CD4-positive, alpha-beta memory T cell (primary cell): Measurements from ENCODE around the gene ZNF761. TPM values are rescaled to one million over a fixed set of nuclear protein-coding genes. Genes with fewer than 3 reads are reported as not detected.
A peak's percentile ranks its signal among the peaks of the same experiment; 100 is the strongest.
"Not testable (repeated sequence)": the region's sequence is repeated elsewhere in the genome, so short reads cannot be mapped to it uniquely, and the experiment has no call there.

Source experiments
- CTCF ChIA-PET: fragments of 350-600 bp; sonication (Branson Sonifier 250); formaldehyde crosslinking; loops from one replicate; lab custom pipeline; 2021; ENCODE audit warnings: inconsistent platforms; ENCODE audit not compliant: partially characterized antibody; lab: Charles Lee
- POLR2A ChIA-PET: fragments of 350-600 bp; sonication (Branson Sonifier 250); formaldehyde crosslinking; loops from one replicate; lab custom pipeline; 2021; ENCODE audit not compliant: partially characterized antibody; lab: Charles Lee
- DNase-seq, 5 donors: peaks; one replicate each; pipeline versions ENCODE4 v3.0.0 to v3.0.0-alpha.2; 2020 to 2022; ENCODE audit warnings: mixed read lengths in 1 of 5
- H3K27ac ChIP-seq: one replicate; pipeline ENCODE4 v1.7.0; 2013; ENCODE audit warnings: low read depth, low read length
- H3K27me3 ChIP-seq: 2 replicates; pipeline ENCODE4 v1.7.0; 2013; ENCODE audit warnings: mild to moderate bottlenecking, low read length, moderate library complexity; ENCODE audit not compliant: insufficient read depth
- H3K36me3 ChIP-seq: 2 replicates; pipeline ENCODE4 v1.7.0; 2013; ENCODE audit warnings: mild to moderate bottlenecking, low read length, moderate library complexity; ENCODE audit not compliant: insufficient read depth
- H3K4me1 ChIP-seq: 2 replicates; pipeline ENCODE4 v1.7.0; 2013; ENCODE audit warnings: mild to moderate bottlenecking, low read length, moderate library complexity; ENCODE audit not compliant: insufficient read depth
- H3K4me3 ChIP-seq, 2 donors: one replicate each; pipeline ENCODE4 v1.7.0; 2013; ENCODE audit warnings: low read length in 2 of 2, mild to moderate bottlenecking in 1 of 2
- H3K9me3 ChIP-seq, 2 donors: one replicate each; pipeline ENCODE4 v1.7.0; 2013; ENCODE audit warnings: low read length in 2 of 2, control low read depth in 1 of 2; ENCODE audit not compliant: control insufficient read depth in 1 of 2
- H3K27ac Mint-ChIP-seq, 7 donors: one replicate each; pipeline ENCODE4 v1.8.0; 2020 to 2021; ENCODE audit warnings: mixed read lengths in 7 of 7, mild to moderate bottlenecking in 6 of 7, inconsistent platforms in 3 of 7, moderate library complexity in 3 of 7
- H3K27me3 Mint-ChIP-seq, 2 donors: one replicate each; pipeline ENCODE4 v1.8.0; 2020 to 2021; ENCODE audit warnings: mixed read lengths in 2 of 2
- H3K36me3 Mint-ChIP-seq, 2 donors: one replicate each; pipeline ENCODE4 v1.8.0; 2020 to 2021; ENCODE audit warnings: mixed read lengths in 2 of 2, inconsistent platforms in 1 of 2, mild to moderate bottlenecking in 1 of 2
- H3K4me1 Mint-ChIP-seq, 4 donors: one replicate each; pipeline ENCODE4 v1.8.0; 2020 to 2021; ENCODE audit warnings: mixed read lengths in 4 of 4, mild to moderate bottlenecking in 1 of 4
- H3K4me3 Mint-ChIP-seq, 8 donors: one replicate each; pipeline ENCODE4 v1.8.0; 2020 to 2021; ENCODE audit warnings: mixed read lengths in 8 of 8, mild to moderate bottlenecking in 7 of 8, moderate library complexity in 6 of 8, inconsistent platforms in 3 of 8
- H3K9me3 Mint-ChIP-seq, 8 donors: one replicate each; pipeline ENCODE4 v1.8.0; 2020 to 2021; ENCODE audit warnings: mixed read lengths in 8 of 8, mild to moderate bottlenecking in 5 of 8, inconsistent platforms in 3 of 8, moderate library complexity in 1 of 8
- intact Hi-C: fragments of 100-400 bp; cut with micrococcal nuclease; formaldehyde crosslinking; loops from one replicate; pipeline ENCODE4 v1.15.1; 2023
- polyA plus RNA-seq, 2 donors: library from polyadenylated mRNA; unstranded; fragments of 300-500 nt; fragmentation: Illumina TruSeq; gene quantifications; one replicate each; pipeline ENCODE4 v1.2.3, GENCODE V29; 2021
- total RNA-seq, 2 experiments: library from RNA; stranded (reverse); gene quantifications; one replicate each; pipeline ENCODE4 v1.2.3, GENCODE V29; 2021

Gene ZNF761
- total and polyA plus RNA-seq, 4 experiments from 2014 or later, result 11.2 to 20.2 (median 14.9) TPM

- no peak for DNase-seq
- H3K9me3 Mint-ChIP-seq, result peaks cover 0 to 93% (median 81%) of the 10 kb centered on the region in 8 donors
- H3K4me3 Mint-ChIP-seq, result no peak overlapping the region
- H3K27me3 ChIP-seq, result no peaks in the 10 kb centered on the region
- peaks cover 0 to 27% of the 10 kb centered on the region in 2 donors for H3K9me3 ChIP-seq
- H3K36me3 Mint-ChIP-seq, result peaks cover 75 to 83% of the 10 kb centered on the region in 2 donors
- ChIA-PET POLR2A (no interaction called here), CTCF (interaction anchor here (1.0 kb wide), 1 partner anchor 60 kb away, joined by 3 read pairs; no protein-coding TSS in a partner anchor)
- H3K27me3 Mint-ChIP-seq, result no peaks in the 10 kb centered on the region
- no peaks in the 10 kb centered on the region for H3K4me1 ChIP-seq
- peaks cover 23% of the 10 kb centered on the region for H3K36me3 ChIP-seq
- H3K27ac ChIP-seq, result no peak overlapping the region
- H3K4me1 Mint-ChIP-seq, result no peaks in the 10 kb centered on the region
- H3K4me3 ChIP-seq, result no peak overlapping the region
- intact Hi-C loops, result no loop called here
- no peak overlapping the region for H3K27ac Mint-ChIP-seq
Observed at GRCh38 chr19:53485046-53486004, 53.5 kb downstream of the ZNF761 start.

GRCh38 chr19:53492153-53492552 is 60.4 kb downstream of the ZNF761 start:
- intact Hi-C loops, result no loop called here
- H3K27ac ChIP-seq, result no peak overlapping the region
- H3K36me3 Mint-ChIP-seq, result peaks cover 64 to 70% of the 10 kb centered on the region in 2 donors
- H3K36me3 ChIP-seq, result peaks cover 25% of the 10 kb centered on the region
- H3K27ac Mint-ChIP-seq, result no peak overlapping the region
- no peak overlapping the region for H3K4me3 Mint-ChIP-seq
- ChIA-PET CTCF (no interaction called here), POLR2A (no interaction called here)
- peaks cover 19 to 60% of the 10 kb centered on the region in 2 donors for H3K9me3 ChIP-seq
- H3K4me3 ChIP-seq, result no peak overlapping the region
- no peaks in the 10 kb centered on the region for H3K4me1 Mint-ChIP-seq
- no peaks in the 10 kb centered on the region for H3K27me3 Mint-ChIP-seq
- DNase-seq, result no peak
- no peaks in the 10 kb centered on the region for H3K27me3 ChIP-seq
- peaks cover 0 to 97% (median 87%) of the 10 kb centered on the region in 8 donors for H3K9me3 Mint-ChIP-seq
- H3K4me1 ChIP-seq, result no peaks in the 10 kb centered on the region

GRCh38 chr19:53497311-53498023 is 65.7 kb downstream of the ZNF761 start:
- CTCF ChIA-PET, H3K4me3 ChIP-seq, H3K4me1 Mint-ChIP-seq, H3K36me3 ChIP-seq, H3K27me3 Mint-ChIP-seq, DNase-seq, intact Hi-C loops, H3K27ac Mint-ChIP-seq, H3K27ac ChIP-seq, H3K27me3 ChIP-seq, H3K4me1 ChIP-seq, POLR2A ChIA-PET: not testable (repeated sequence)
- H3K4me3 Mint-ChIP-seq, result peak overlapping the region in 1 of 8 donors; percentile 31
- peaks cover 24 to 31% of the 10 kb centered on the region in 2 donors for H3K36me3 Mint-ChIP-seq
- peaks cover 2 to 92% (median 73%) of the 10 kb centered on the region in 8 donors for H3K9me3 Mint-ChIP-seq
- peaks cover 6 to 32% of the 10 kb centered on the region in 2 donors for H3K9me3 ChIP-seq

GRCh38 chr19:53498024-53498395 is 66.2 kb downstream of the ZNF761 start:
- peaks cover 2 to 91% (median 70%) of the 10 kb centered on the region in 8 donors for H3K9me3 Mint-ChIP-seq
- intact Hi-C loops, H3K4me3 ChIP-seq, H3K27me3 Mint-ChIP-seq, H3K4me1 ChIP-seq, H3K27ac Mint-ChIP-seq, POLR2A ChIA-PET, CTCF ChIA-PET, H3K4me1 Mint-ChIP-seq, H3K27ac ChIP-seq, H3K4me3 Mint-ChIP-seq, H3K27me3 ChIP-seq, DNase-seq, H3K36me3 ChIP-seq: not testable (repeated sequence)
- peaks cover 18 to 26% of the 10 kb centered on the region in 2 donors for H3K36me3 Mint-ChIP-seq
- H3K9me3 ChIP-seq, result peaks cover under 1 to 26% of the 10 kb centered on the region in 2 donors

GRCh38 chr19:53503151-53503550 is 71.4 kb downstream of the ZNF761 start:
- DNase-seq, H3K4me3 ChIP-seq, H3K27ac ChIP-seq, H3K36me3 Mint-ChIP-seq, H3K27me3 Mint-ChIP-seq, H3K4me1 ChIP-seq, CTCF ChIA-PET, H3K27ac Mint-ChIP-seq, H3K4me3 Mint-ChIP-seq, H3K27me3 ChIP-seq, intact Hi-C loops, H3K9me3 ChIP-seq, POLR2A ChIA-PET, H3K4me1 Mint-ChIP-seq, H3K36me3 ChIP-seq: not testable (repeated sequence)
- H3K9me3 Mint-ChIP-seq, result peaks cover 2 to 55% (median 37%) of the 10 kb centered on the region in 8 donors

GRCh38 chr19:53503671-53504364 is 72.0 kb downstream of the ZNF761 start:
- H3K9me3 ChIP-seq, H3K4me3 Mint-ChIP-seq, H3K27ac ChIP-seq, H3K27me3 Mint-ChIP-seq, H3K27ac Mint-ChIP-seq, POLR2A ChIA-PET, H3K4me1 Mint-ChIP-seq, H3K36me3 ChIP-seq, intact Hi-C loops, H3K4me1 ChIP-seq, H3K4me3 ChIP-seq, DNase-seq, H3K36me3 Mint-ChIP-seq, H3K27me3 ChIP-seq, CTCF ChIA-PET: not testable (repeated sequence)
- H3K9me3 Mint-ChIP-seq, result peaks cover 2 to 57% (median 33%) of the 10 kb centered on the region in 8 donors

- peaks cover 2 to 52% (median 28%) of the 10 kb centered on the region in 8 donors for H3K9me3 Mint-ChIP-seq
- H3K27ac ChIP-seq, H3K27ac Mint-ChIP-seq, intact Hi-C loops, H3K36me3 ChIP-seq, POLR2A ChIA-PET, DNase-seq, CTCF ChIA-PET, H3K4me1 Mint-ChIP-seq, H3K4me1 ChIP-seq, H3K27me3 ChIP-seq, H3K9me3 ChIP-seq, H3K36me3 Mint-ChIP-seq, H3K4me3 ChIP-seq, H3K4me3 Mint-ChIP-seq, H3K27me3 Mint-ChIP-seq: not testable (repeated sequence)
Observed at GRCh38 chr19:53504365-53504703, 72.5 kb downstream of the ZNF761 start.
